ENCODE results near the gene PSMD1. TPM values are rescaled to one million over a fixed set of nuclear protein-coding genes. Genes with fewer than 3 reads are reported as not detected.

The PSMD1 gene
- polyA plus RNA-seq, 1 donor from 2014 or later, result 83.8 TPM

DNA sequence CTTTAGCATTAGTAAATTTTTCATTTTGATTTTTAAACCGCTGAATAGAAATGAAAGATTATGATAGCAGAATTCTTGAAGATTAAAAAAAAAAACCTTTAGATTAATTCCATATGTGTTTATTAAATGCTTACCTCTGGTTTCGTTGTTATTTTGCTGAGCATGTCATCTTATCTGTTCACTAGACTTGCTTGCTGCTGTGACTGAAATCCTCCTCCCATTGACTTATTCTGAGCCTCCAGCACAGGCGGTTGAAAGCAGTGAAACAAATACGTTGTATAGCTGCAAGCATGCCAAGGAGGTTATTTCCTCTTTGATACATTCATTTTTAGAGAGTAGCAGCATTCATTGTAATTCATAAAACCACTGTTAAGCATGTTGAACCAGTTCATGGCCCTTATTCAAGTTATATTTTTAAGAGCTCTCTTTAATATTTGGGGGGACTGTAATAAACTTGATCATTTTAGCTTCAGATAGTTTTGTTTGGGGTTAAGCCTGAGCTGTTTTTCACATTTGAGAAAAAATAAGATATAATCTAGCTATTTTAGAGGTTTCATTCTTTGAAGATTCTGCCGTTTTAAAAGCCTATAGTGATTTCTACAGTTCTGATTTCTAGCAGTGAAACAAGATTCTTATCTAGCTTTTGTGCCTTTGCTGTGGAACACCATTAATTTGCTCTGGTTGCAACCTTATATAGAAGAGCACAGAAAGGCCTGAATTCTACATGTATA lies 68.3 kb downstream of the PSMD1 start, which contains the start of gene HTR2B:
Gene HTR2B (minus strand): TSS at position 205 of the 731 bp plus-strand sequence. CDS start 1,278 bp downstream, outside the sequence.
- no peak within 1 kb of the TSS for H3K27ac ChIP-seq (ENCODE audit: low read length)

DNA sequence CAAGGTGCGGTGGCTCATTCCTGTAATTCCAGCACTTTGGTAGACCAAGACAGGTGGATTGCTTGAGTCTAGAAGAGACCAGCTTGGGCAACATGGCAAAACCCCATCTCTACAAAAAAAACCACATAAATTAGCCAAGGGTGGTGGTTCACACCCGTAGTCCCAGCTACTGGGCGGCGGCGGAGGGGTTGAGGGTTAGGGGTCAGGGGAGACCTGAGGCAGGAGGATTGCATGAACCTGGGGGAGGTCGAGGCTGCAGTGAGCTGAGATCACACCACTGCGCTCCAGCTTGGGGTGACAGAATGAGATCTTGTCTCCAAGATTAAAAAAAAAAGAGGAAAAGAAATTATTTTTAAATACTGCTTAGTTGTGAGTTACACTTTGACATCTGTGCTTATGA lies 69.5 kb downstream of the PSMD1 start:
- no peaks in the 10 kb centered on the region for H3K9me3 ChIP-seq (ENCODE audit: low read length)
- no peak overlapping the region for H3K9ac ChIP-seq (ENCODE audit: low read length)
- H3K4me2 ChIP-seq (ENCODE audit: low read length), result no peak overlapping the region
- no peaks in the 10 kb centered on the region for H4K20me1 ChIP-seq (ENCODE audit: insufficient read depth)
- no peaks in the 10 kb centered on the region for H3K36me3 ChIP-seq (ENCODE audit: insufficient read depth, low read length)
- H3K4me3 ChIP-seq (ENCODE audit: low read length), result no peak overlapping the region
- no peak overlapping the region for H2AFZ ChIP-seq (ENCODE audit: low read depth, low read length)
- TF ChIP-seq, protein P1, sequence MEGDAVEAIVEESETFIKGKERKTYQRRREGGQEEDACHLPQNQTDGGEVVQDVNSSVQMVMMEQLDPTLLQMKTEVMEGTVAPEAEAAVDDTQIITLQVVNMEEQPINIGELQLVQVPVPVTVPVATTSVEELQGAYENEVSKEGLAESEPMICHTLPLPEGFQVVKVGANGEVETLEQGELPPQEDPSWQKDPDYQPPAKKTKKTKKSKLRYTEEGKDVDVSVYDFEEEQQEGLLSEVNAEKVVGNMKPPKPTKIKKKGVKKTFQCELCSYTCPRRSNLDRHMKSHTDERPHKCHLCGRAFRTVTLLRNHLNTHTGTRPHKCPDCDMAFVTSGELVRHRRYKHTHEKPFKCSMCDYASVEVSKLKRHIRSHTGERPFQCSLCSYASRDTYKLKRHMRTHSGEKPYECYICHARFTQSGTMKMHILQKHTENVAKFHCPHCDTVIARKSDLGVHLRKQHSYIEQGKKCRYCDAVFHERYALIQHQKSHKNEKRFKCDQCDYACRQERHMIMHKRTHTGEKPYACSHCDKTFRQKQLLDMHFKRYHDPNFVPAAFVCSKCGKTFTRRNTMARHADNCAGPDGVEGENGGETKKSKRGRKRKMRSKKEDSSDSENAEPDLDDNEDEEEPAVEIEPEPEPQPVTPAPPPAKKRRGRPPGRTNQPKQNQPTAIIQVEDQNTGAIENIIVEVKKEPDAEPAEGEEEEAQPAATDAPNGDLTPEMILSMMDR (IDR thresholded peaks at IDR 0.05; ENCODE audit: poor library complexity, severe bottlenecking), result no peak
- TF ChIP-seq EP300 (conservative IDR thresholded peaks at IDR 0.05; ENCODE audit: poor library complexity, severe bottlenecking) (no peak), POLR2AphosphoS5 (IDR thresholded peaks at IDR 0.05) (no peak), RAD21 (conservative IDR thresholded peaks at IDR 0.05) (no peak), EZH2 (IDR thresholded peaks at IDR 0.05; ENCODE audit: borderline replicate concordance, insufficient read depth, low read length, poor library complexity, severe bottlenecking) (no peak), MXI1 (conservative IDR thresholded peaks at IDR 0.05; ENCODE audit: poor library complexity, severe bottlenecking) (no peak), TAF1 (IDR thresholded peaks at IDR 0.05; ENCODE audit: low read depth) (no peak)
- TF ChIP-seq, protein P2, sequence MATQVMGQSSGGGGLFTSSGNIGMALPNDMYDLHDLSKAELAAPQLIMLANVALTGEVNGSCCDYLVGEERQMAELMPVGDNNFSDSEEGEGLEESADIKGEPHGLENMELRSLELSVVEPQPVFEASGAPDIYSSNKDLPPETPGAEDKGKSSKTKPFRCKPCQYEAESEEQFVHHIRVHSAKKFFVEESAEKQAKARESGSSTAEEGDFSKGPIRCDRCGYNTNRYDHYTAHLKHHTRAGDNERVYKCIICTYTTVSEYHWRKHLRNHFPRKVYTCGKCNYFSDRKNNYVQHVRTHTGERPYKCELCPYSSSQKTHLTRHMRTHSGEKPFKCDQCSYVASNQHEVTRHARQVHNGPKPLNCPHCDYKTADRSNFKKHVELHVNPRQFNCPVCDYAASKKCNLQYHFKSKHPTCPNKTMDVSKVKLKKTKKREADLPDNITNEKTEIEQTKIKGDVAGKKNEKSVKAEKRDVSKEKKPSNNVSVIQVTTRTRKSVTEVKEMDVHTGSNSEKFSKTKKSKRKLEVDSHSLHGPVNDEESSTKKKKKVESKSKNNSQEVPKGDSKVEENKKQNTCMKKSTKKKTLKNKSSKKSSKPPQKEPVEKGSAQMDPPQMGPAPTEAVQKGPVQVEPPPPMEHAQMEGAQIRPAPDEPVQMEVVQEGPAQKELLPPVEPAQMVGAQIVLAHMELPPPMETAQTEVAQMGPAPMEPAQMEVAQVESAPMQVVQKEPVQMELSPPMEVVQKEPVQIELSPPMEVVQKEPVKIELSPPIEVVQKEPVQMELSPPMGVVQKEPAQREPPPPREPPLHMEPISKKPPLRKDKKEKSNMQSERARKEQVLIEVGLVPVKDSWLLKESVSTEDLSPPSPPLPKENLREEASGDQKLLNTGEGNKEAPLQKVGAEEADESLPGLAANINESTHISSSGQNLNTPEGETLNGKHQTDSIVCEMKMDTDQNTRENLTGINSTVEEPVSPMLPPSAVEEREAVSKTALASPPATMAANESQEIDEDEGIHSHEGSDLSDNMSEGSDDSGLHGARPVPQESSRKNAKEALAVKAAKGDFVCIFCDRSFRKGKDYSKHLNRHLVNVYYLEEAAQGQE (IDR thresholded peaks at IDR 0.05; ENCODE audit: borderline replicate concordance), result no peak
- H3F3A ChIP-seq (ENCODE audit: insufficient read depth, low read length, poor library complexity, severe bottlenecking), result no peaks in the 10 kb centered on the region
- H3K27me3 ChIP-seq (ENCODE audit: insufficient read depth, low read depth, low read length), result no peaks in the 10 kb centered on the region
- H3K9me2 ChIP-seq (ENCODE audit: insufficient read depth, low read length), result no peaks in the 10 kb centered on the region
- H3K27ac ChIP-seq (ENCODE audit: low read length), result no peak overlapping the region
- no peaks in the 10 kb centered on the region for H3K79me2 ChIP-seq (replicated peaks; ENCODE audit: insufficient read depth, low read length)

More for the DNA sequence above, 68.3 kb downstream of the PSMD1 start, which contains the start of gene HTR2B:
- Histone ChIP-seq H2AFZ (ENCODE audit: low read depth, low read length) (no peak within 1 kb of the TSS), H3K9me3 (ENCODE audit: low read length) (no peaks in the 10 kb centered on the region), H3K27me3 (ENCODE audit: insufficient read depth, low read depth, low read length) (no peaks in the 10 kb centered on the region), H3K9ac (ENCODE audit: low read length) (no peak within 1 kb of the TSS), H3K36me3 (ENCODE audit: insufficient read depth, low read length) (no peaks in the 10 kb centered on the region), H3K4me3 (ENCODE audit: low read length) (no peak within 1 kb of the TSS), H4K20me1 (ENCODE audit: insufficient read depth) (no peaks in the 10 kb centered on the region), H3K4me2 (ENCODE audit: low read length) (no peak within 1 kb of the TSS), H3F3A (ENCODE audit: insufficient read depth, low read length, poor library complexity, severe bottlenecking) (no peaks in the 10 kb centered on the region), H3K9me2 (ENCODE audit: insufficient read depth, low read length) (no peaks in the 10 kb centered on the region), H3K79me2 (replicated peaks; ENCODE audit: insufficient read depth, low read length) (no peaks in the 10 kb centered on the region)
- TF ChIP-seq MXI1 (conservative IDR thresholded peaks at IDR 0.05; ENCODE audit: poor library complexity, severe bottlenecking), result no peak
- TF ChIP-seq POLR2AphosphoS5 (IDR thresholded peaks at IDR 0.05), result no peak
- TF ChIP-seq EZH2 (IDR thresholded peaks at IDR 0.05; ENCODE audit: borderline replicate concordance, insufficient read depth, low read length, poor library complexity, severe bottlenecking), result no peak
- TF ChIP-seq, protein P1 (IDR thresholded peaks at IDR 0.05; ENCODE audit: poor library complexity, severe bottlenecking), result no peak
- no peak for TF ChIP-seq SMC3 (conservative IDR thresholded peaks at IDR 0.05; ENCODE audit: poor library complexity)
